GM18520 (cell line): ENCODE data around the gene FOXD2.
A peak's percentile ranks its signal among the peaks of the same experiment; 100 is the strongest.

ENCODE experiments used
- ATAC-seq: cut with Tn5 transposase; IDR thresholded peaks from one replicate; pipeline ENCODE4 v1.9.1; 2021; ENCODE audit not compliant: unreplicated experiment

FOXD2 gene

GRCh38 chr1:47437447-47438164, at the start of gene FOXD2:
Gene FOXD2 (plus strand): TSS chr1:47438044. CDS start chr1:47438136, 92 bp downstream.
- peak; percentile 74 for ATAC-seq

GRCh38 chr1:47388891-47389238, 49.0 kb upstream of the FOXD2 start:
- no peak for ATAC-seq

GRCh38 chr1:47389731-47390130, 48.1 kb upstream of the FOXD2 start:
- no peak for ATAC-seq

GRCh38 chr1:47390843-47391242, 47.0 kb upstream of the FOXD2 start:
- ATAC-seq, result no peak

GRCh38 chr1:47393141-47393540, 44.7 kb upstream of the FOXD2 start:
- ATAC-seq, result no peak

GRCh38 chr1:47395433-47395832, 42.4 kb upstream of the FOXD2 start:
- ATAC-seq, result no peak

GRCh38 chr1:47396671-47397196, 41.1 kb upstream of the FOXD2 start:
- no peak for ATAC-seq

GRCh38 chr1:47399138-47399845, 38.6 kb upstream of the FOXD2 start:
- no peak for ATAC-seq

- no peak for ATAC-seq
These were observed 38.0 kb upstream of the FOXD2 start for GRCh38 chr1:47399846-47400155.

GRCh38 chr1:47401761-47402160, 36.1 kb upstream of the FOXD2 start:
- no peak for ATAC-seq

- ATAC-seq, result no peak
These were observed 35.3 kb upstream of the FOXD2 start for GRCh38 chr1:47402591-47402990.

GRCh38 chr1:47403321-47403910, 34.4 kb upstream of the FOXD2 start:
- ATAC-seq, result no peak

GRCh38 chr1:47405697-47406096, 32.1 kb upstream of the FOXD2 start:
- ATAC-seq, result no peak

- no peak for ATAC-seq
These were observed 30.9 kb upstream of the FOXD2 start for GRCh38 chr1:47406966-47407365.

GRCh38 chr1:47407481-47407880, 30.4 kb upstream of the FOXD2 start:
- ATAC-seq, result no peak

GRCh38 chr1:47409311-47410067, 28.4 kb upstream of the FOXD2 start:
- no peak for ATAC-seq

GRCh38 chr1:47410068-47410455, 27.8 kb upstream of the FOXD2 start:
- ATAC-seq, result no peak

- no peak for ATAC-seq
These were observed 26.4 kb upstream of the FOXD2 start for GRCh38 chr1:47411436-47411835.

GRCh38 chr1:47412437-47412836, 25.4 kb upstream of the FOXD2 start:
- ATAC-seq, result no peak

GRCh38 chr1:47415728-47416318, 22.0 kb upstream of the FOXD2 start, which contains the start of gene FOXE3:
Gene FOXE3 (plus strand): TSS chr1:47416285. CDS start chr1:47416316, 31 bp downstream.
- no peak for ATAC-seq
